Immature natural killer cell (primary cell): ENCODE data around the gene GBA2. TPM values are rescaled to one million over a fixed set of nuclear protein-coding genes. Genes with fewer than 3 reads are reported as not detected.

Experiments
- DNase-seq, 3 donors: peaks; one replicate each; pipeline ENCODE4 v3.0.0; 2022; ENCODE audit warnings: mixed read lengths in 1 of 3
- H3K27ac Mint-ChIP-seq, 6 donors: one replicate each; pipeline ENCODE4 v1.8.0; 2020; ENCODE audit warnings: mixed read lengths in 6 of 6, mild to moderate bottlenecking in 5 of 6, inconsistent platforms in 4 of 6, moderate library complexity in 3 of 6
- H3K27me3 Mint-ChIP-seq, 3 donors: one replicate each; pipeline ENCODE4 v1.8.0; 2020 to 2021; ENCODE audit warnings: low read depth in 3 of 3, mild to moderate bottlenecking in 3 of 3, mixed read lengths in 3 of 3, moderate library complexity in 3 of 3, inconsistent platforms in 1 of 3
- H3K36me3 Mint-ChIP-seq, 3 donors: one replicate each; pipeline ENCODE4 v1.8.0; 2020; ENCODE audit warnings: mixed read lengths in 3 of 3, inconsistent platforms in 2 of 3, mild to moderate bottlenecking in 2 of 3
- H3K4me1 Mint-ChIP-seq, 2 donors: one replicate each; pipeline ENCODE4 v1.8.0; 2020; ENCODE audit warnings: inconsistent platforms in 2 of 2, mild to moderate bottlenecking in 2 of 2, mixed read lengths in 2 of 2, moderate library complexity in 1 of 2
- H3K4me3 Mint-ChIP-seq, 5 donors: one replicate each; pipeline ENCODE4 v1.8.0; 2020; ENCODE audit warnings: mild to moderate bottlenecking in 5 of 5, mixed read lengths in 5 of 5, inconsistent platforms in 3 of 5, moderate library complexity in 3 of 5
- H3K9me3 Mint-ChIP-seq, 6 donors: one replicate each; pipeline ENCODE4 v1.8.0; 2020; ENCODE audit warnings: mild to moderate bottlenecking in 6 of 6, mixed read lengths in 6 of 6, inconsistent platforms in 4 of 6, moderate library complexity in 3 of 6
- polyA plus RNA-seq, 3 donors: library from polyadenylated mRNA; unstranded; fragments of 300-500 nt; fragmentation: Illumina TruSeq; gene quantifications; one replicate each; pipeline ENCODE4 v1.2.3, GENCODE V29; 2021

GBA2 gene
- polyA plus RNA-seq, 3 donors from 2014 or later = 20.3 to 43.3 (median 37.4) TPM

GRCh38 chr9:35687972-35688557 is 61.0 kb downstream of the GBA2 start:
- Mint-ChIP-seq H3K27ac (no peak overlapping the region), H3K27me3 (peaks cover 2 to 4% (median 3%) of the 10 kb centered on the region in 3 donors), H3K4me1 (peaks cover 13 to 19% of the 10 kb centered on the region in 2 donors), H3K9me3 (no peaks in the 10 kb centered on the region), H3K4me3 (peak overlapping the region in 2 of 5 donors; percentile 33 to 47), H3K36me3 (no peaks in the 10 kb centered on the region)
- DNase-seq = no peak

DNA sequence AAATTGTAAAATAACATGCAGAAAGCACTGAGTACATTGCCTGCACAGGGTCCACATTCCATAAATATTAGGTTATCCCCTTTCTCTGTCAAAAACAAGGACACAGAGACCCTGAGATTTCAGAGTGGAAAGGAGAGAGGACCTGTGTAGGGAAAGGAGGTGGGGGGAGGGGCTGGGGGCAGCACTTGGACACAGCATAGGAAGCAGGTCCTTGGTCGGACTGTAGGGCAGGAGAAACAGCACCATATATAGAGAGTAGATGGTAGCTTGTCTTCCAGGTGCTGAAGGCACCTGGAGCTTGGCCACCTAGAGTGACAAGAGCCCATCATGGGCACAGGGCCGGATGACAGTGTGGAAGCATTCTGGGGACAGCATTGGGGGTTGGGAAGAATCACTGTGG is 61.7 kb downstream of the GBA2 start:
- H3K27ac Mint-ChIP-seq = peak overlapping the region in 1 of 6 donors; percentile 1
- peaks cover 2 to 4% (median 3%) of the 10 kb centered on the region in 3 donors for H3K27me3 Mint-ChIP-seq
- H3K4me3 Mint-ChIP-seq = peak overlapping the region in 3 of 5 donors; percentile 18 to 30 (median 29)
- H3K4me1 Mint-ChIP-seq = peaks cover 13 to 19% of the 10 kb centered on the region in 2 donors
- no peaks in the 10 kb centered on the region for H3K9me3 Mint-ChIP-seq
- no peaks in the 10 kb centered on the region for H3K36me3 Mint-ChIP-seq
- no peak for DNase-seq

Other genes starting within 250 kb of the GBA2 start
- 10 to 100 TPM in 1 of 3 donors, 1 to 10 TPM in 2; 6.5 to 23.7 (median 8.1) TPM for gene TESK1, start 144.0 kb downstream of the GBA2 start, polyA plus RNA-seq
- gene CD72, start 130.8 kb downstream of the GBA2 start, polyA plus RNA-seq = 10 to 100 TPM in 2 of 3 donors, 1 to 10 TPM in 1; 6.2 to 18.4 (median 10.1) TPM
- gene SIT1, start 98.3 kb downstream of the GBA2 start, polyA plus RNA-seq = 1 to 10 TPM in 1 of 3 donors, under 1 TPM in 2; 0.26 to 1.4 (median 0.49) TPM
- gene RMRP, start 91.2 kb downstream of the GBA2 start, polyA plus RNA-seq = 10 to 100 TPM in 1 of 3 donors, not detected in 2; 23.0 TPM
- gene CCDC107, start 90.9 kb downstream of the GBA2 start, polyA plus RNA-seq = 100 to 1,000 TPM; 101 to 106 (median 103) TPM
- gene ARHGEF39, start 84.0 kb downstream of the GBA2 start, polyA plus RNA-seq = 1 to 10 TPM in 2 of 3 donors, under 1 TPM in 1; 0.92 to 1.9 (median 1.1) TPM
- not detected for gene CA9, start 75.3 kb downstream of the GBA2 start, polyA plus RNA-seq
- under 1 TPM in 1 of 3 donors, not detected in 2; 0.28 TPM for gene TPM2, start 59.3 kb downstream of the GBA2 start, polyA plus RNA-seq
- 100 to 1,000 TPM in 1 of 3 donors, 10 to 100 TPM in 2; 21.4 to 260 (median 61.5) TPM for gene TLN1, start 17.0 kb downstream of the GBA2 start, polyA plus RNA-seq
- 10 to 100 TPM; 47.8 to 59.3 (median 50.0) TPM for gene CREB3, start 16.6 kb downstream of the GBA2 start, polyA plus RNA-seq
- gene RGP1, start 59 bp upstream of the GBA2 start, polyA plus RNA-seq = 10 to 100 TPM in 1 of 3 donors, 1 to 10 TPM in 2; 5.4 to 10.6 (median 8.2) TPM
- gene MSMP, start 5.0 kb upstream of the GBA2 start, polyA plus RNA-seq = 1 to 10 TPM in 1 of 3 donors, not detected in 2; 1.3 TPM
- gene NPR2, start 42.4 kb upstream of the GBA2 start, polyA plus RNA-seq = under 1 TPM in 1 of 3 donors, not detected in 2; 0.46 TPM
- gene SPAG8, start 63.0 kb upstream of the GBA2 start, polyA plus RNA-seq = 1 to 10 TPM in 1 of 3 donors, under 1 TPM in 1, not detected in 1; 0.43 to 2.1 TPM
- gene HINT2, start 65.8 kb upstream of the GBA2 start, polyA plus RNA-seq = 100 to 1,000 TPM; 105 to 124 (median 122) TPM
- not detected for gene FAM221B, start 79.5 kb upstream of the GBA2 start, polyA plus RNA-seq
- gene TMEM8B, start 80.0 kb upstream of the GBA2 start, polyA plus RNA-seq = 1 to 10 TPM; 1.1 to 2.1 (median 1.6) TPM
- gene OR13J1, start 121.2 kb upstream of the GBA2 start, polyA plus RNA-seq = not detected
- gene HRCT1, start 157.0 kb upstream of the GBA2 start, polyA plus RNA-seq = not detected
- gene SPAAR, start 160.3 kb upstream of the GBA2 start, polyA plus RNA-seq = not detected
- gene OR2S2, start 208.9 kb upstream of the GBA2 start, polyA plus RNA-seq = not detected